Fibroblast of skin of scalp (primary cell): ENCODE data around the gene AGR3.

Source experiments
- DNase-seq: peaks from one replicate; pipeline ENCODE4 v3.0.0-alpha.2; 2013

Gene AGR3

GRCh38 chr7:16826060-16826459, 55.7 kb downstream of the AGR3 start:
- no peak for DNase-seq

- no peak for DNase-seq
Measured at GRCh38 chr7:16822029-16822428, 59.8 kb downstream of the AGR3 start.

- DNase-seq: no peak
Measured at GRCh38 chr7:16818732-16819131, 63.1 kb downstream of the AGR3 start.

- DNase-seq: peak; percentile 29
Measured at GRCh38 chr7:16817536-16817935, 64.2 kb downstream of the AGR3 start.

- no peak for DNase-seq
Measured at GRCh38 chr7:16816824-16817223, 65.0 kb downstream of the AGR3 start.

GRCh38 chr7:16815001-16815400, 66.8 kb downstream of the AGR3 start:
- DNase-seq: no peak

- no peak for DNase-seq
Measured at GRCh38 chr7:16813232-16813616, 68.6 kb downstream of the AGR3 start.

- DNase-seq: no peak
Measured at GRCh38 chr7:16812542-16813231, 69.1 kb downstream of the AGR3 start.

GRCh38 chr7:16811551-16811950, 70.2 kb downstream of the AGR3 start:
- DNase-seq: peak; percentile 58

GRCh38 chr7:16810573-16810972, 71.2 kb downstream of the AGR3 start:
- DNase-seq: no peak

GRCh38 chr7:16810112-16810511, 71.7 kb downstream of the AGR3 start:
- DNase-seq: no peak
